ENCODE data around the gene ZNHIT2.

The ZNHIT2 gene

DNA sequence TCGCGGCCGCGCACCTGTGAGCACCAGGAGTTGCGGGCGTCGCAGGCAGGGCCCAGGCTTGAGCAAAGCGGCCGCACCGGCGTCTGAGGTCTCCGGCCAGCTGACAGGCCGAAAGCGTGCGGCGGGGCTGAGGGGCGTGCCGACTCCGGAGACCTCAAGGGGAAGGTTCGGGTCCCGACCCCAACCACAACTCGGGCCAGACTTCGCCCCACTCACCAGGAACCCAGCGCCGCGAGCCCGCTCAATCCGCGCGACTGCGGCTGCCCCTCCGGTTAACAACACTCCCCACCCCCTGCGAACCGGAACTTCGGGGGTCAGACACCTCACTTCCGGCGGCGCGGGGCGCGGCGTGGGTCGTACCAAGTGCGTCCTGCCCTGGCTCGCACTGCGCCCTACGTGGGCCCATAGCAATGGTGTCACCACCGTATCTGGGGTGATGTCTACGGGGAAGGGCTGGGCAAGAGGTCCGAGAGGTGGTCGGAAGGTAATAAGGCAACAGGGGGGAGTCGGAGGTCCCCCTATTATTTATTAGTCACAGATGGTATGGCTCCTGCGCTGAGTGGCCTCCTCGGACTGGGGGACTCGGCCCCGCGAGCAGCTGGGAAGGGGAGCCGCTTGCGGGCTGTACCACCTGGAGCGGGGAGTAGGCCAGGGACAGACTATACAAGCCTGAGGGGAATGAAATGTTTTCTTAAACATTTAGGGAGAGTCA is 16.9 kb upstream of the ZNHIT2 start, which contains the start of gene SYVN1:
TSS of gene SYVN1 (minus strand) at position 280 of the 712 bp plus-strand sequence. CDS start 918 bp downstream, outside the sequence.
- peak; percentile 90 for DNase-seq (ENCODE audit: low read depth)

DNA sequence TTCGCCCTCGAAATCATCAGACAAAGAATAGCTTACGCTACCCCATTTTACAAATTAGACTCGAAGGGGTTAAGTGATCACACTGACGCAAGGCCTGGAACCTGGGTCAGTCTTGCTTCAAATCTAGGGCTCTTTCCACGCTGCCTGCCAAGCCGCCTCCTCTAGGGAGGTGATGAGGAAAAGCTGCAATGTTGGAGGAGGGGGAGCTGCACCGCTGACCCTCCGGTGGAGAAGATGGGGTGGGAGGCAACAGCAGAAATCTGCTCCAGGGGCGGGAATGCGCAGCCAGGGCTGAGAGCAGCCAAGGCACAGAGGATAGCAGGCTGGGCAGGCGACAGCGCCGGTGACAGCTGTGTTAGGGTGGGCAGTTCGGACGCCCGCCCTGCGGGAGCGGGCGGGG is 16.2 kb upstream of the ZNHIT2 start:
- peak; percentile 21 for DNase-seq (ENCODE audit: low read depth)

DNA sequence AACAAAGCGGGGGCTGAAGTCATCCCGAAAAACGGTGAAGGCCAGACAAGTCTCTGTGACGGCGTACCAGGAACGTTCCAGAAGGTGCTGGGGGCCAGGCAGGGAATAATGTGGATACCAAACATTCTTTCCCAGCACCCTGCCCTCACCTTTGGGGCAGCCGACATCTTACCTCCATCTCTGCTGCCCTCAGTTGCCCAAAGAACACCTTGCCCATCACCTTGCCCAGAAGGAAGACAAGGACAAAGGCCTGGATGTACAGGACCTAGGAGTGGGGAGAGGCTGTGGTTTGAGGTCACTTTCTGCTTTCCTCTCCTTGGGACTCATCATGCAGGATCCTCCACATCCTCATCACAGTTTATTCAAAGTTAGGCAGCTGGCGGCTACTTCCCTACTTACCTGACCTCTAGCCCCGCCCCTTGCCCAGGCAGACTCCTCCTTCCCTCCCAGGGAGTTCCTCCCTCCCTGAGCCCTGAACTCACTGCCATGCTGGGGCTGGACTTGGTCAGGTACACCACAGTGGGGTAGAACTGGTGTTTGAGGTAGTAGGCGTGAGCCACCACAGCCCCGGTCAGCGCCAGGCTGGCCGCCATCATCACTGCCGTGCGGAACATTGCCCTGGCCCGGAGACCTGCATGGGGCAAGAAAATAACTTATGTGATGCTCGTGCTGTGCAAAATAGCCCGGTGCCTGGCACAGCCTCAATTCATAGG is 15.6 kb upstream of the ZNHIT2 start:
- peak; percentile 37 for DNase-seq (ENCODE audit: low read depth)

DNA sequence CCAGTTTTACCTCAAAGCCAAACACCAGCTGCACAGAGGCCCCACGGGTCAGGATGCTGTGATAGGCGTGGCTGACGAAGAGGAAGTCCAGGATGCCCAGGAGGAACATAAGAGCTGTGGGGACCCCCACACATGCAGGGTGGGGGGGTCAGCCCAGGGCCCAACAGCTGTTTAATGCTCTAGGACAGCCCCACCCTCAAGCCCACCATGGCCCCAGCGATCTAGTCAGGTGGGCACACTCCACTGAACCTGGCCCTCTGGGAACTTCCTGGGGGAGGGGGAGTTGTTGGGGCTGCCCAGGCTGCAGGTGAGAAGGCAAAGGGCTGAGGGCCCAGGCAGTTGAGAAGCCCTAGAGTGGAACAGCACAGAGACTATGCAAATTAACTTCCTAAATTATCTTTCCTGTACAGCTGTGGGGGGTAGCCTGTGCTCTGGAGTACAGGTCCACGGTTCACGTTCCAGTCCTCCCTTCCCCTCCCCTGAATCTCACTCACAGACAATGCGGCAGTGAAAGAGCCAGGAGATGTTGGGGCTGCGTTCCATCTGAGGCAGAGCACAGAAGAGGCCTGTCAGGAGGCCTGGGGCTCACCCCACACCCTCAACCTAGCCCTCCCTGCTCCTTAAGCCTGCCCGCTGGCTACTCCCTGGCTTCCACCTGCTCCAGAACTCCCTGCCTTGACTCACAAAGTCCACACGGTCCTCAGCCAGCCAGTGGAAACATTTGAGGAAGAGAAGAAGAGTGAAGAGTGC is 14.9 kb upstream of the ZNHIT2 start:
- no peak for DNase-seq (ENCODE audit: low read depth)

DNA sequence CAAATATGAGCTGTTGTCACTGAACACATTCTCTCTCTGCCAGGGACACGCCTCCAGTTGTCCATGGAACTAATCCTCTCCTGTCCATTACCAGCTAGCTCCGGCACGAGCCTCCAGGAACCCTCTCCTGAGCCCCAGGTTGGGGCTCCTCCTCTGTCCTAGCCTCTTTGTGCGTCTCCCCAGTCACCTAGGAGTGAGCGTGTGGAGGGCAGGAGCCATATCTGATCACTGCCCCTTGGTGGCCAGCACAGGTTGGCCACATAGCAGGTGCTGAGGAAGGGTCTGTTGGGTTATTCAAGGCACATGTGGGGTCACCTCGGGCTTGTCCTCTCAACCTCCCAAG is 14.4 kb upstream of the ZNHIT2 start:
- DNase-seq (ENCODE audit: low read depth), result no peak

DNA sequence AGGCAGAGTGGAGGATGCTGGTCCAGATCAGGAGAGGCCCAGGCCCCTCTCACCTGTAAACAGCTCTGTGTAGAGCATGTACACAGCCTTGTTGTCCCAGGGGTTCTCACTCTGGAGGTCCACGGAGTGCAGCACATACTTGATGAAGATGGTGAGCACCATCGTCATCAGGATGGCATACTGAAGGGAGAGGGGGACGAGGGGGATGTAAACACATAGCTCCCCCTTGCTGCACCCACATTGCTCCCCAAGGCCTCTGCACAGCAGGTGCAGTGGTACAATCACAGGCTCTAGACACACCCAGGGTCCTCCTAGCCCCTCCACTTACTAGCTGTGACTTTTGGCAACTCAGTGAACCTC is 13.9 kb upstream of the ZNHIT2 start:
- DNase-seq (ENCODE audit: low read depth), result no peak

DNA sequence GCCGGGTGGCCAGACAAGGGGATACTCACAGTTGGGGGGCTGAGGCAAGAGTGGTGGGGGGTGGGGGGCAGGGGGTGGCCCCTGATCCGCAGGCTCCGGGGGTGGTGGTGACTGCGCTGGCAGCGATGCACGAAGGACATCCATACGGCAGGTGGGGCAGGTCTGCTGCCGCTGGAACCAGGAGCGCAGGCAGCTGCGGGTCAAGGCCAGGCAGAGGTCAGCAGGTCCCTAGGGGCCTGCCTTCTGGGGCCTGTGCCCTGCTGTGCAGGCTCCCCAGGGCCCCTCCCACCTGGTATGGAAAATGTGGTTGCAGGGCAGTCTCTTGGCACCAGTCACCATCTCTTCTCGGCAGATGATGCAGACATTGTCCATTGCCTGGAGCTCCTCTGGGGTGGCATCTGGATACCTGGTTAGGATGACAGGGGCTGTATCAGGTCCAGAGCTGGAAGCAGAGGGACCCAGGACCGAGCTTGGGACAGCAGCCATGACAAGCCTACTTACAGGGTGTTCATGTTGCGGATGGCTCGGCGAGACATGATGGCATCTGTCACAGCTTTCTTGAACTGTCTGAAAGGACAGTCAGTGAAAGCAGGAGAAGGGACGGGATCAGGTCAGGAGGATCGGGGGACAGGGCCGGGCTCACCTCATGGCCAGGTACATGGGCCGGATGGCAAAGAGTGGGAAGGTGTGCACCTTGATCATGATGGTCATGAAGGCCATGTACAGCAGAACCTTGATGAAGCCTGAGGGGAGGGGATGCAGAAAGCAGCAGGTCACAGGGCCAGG is 13.3 kb upstream of the ZNHIT2 start:
- DNase-seq (ENCODE audit: low read depth), result no peak

DNA sequence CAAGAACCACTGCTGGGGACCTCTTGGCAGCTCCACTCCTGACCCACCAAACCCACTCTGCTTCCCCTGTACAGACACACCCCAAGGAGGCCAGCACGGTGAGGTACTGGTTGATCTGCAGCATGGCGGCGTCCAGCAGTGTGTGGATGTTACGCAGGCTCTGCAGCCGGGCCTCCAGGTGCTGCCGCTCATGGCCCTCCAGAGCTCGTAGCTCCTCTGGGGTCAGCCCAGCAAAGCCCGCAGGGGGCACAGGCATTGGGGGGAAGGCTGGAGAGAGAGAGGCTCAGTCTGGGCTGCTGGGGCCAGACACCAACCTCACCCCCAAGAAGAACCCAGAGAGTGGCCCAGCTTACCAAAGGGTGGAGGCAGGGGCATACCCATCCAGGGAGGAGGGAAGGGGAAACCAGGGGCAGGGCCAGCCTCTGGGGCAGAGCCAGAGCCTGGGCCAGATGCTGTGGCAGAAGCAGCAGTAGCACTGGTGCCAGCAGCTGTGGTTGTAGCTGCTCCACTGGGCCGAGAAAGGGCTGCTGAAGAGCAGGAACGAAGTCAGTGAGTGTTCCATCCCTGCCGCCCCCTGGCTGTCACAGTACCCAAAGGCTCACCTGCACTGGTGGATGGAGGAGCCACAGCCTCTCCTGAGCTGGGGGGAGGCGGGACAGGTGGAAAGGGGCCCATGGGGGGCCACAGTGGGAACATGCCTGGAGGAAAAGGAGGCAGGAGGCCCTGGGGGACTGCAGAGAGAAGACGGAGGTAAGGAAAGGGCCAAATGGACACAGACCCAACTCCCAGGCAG is 12.3 kb upstream of the ZNHIT2 start:
- no peak for DNase-seq (ENCODE audit: low read depth)

DNA sequence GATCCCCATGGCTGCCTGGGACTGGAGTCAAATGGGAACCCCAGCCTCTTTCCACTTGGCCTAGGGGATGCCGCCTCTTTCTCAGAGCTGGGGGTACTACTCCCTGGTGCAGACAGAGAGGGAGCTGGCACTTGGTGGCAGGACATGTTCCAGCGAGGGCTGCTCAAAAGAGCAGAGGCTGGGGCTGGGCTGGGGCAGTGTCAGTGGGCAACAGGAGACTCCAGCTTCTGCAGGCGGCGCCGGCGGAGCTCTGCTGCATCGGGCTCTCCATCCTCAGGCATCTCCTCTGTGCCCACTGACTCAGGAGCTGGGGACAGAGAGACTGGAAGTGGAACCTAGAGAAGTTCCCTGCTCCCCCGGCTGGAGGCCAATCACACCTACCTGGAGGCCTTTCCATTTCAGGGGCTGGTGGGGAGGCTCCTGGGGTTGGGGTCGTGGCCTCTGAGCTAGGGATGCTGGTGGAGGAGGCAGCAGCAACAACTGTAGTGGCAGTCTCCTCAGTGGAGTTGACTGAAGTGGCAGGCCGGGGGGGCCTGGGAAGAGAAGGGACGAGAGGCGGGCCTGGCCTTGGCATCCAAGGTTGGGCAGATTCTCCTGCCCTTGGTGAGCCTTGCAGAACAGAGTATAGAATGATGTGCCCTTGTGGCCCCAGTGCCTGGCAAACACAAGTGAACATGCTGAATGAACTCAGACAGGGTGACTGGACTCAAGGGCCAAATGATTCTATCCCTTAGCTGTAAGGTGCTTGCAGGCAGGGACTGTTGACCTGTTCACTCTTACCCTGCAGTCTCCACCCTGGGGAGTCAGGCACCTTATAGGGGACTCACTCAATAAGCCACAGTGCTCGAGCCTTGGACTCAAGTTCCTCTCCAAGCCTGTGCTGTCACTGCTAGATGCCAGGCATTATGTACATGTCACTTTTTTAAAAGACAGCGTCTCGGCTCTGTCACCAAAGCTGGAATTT is 11.0 kb upstream of the ZNHIT2 start:
- no peak for DNase-seq (ENCODE audit: low read depth)

DNA sequence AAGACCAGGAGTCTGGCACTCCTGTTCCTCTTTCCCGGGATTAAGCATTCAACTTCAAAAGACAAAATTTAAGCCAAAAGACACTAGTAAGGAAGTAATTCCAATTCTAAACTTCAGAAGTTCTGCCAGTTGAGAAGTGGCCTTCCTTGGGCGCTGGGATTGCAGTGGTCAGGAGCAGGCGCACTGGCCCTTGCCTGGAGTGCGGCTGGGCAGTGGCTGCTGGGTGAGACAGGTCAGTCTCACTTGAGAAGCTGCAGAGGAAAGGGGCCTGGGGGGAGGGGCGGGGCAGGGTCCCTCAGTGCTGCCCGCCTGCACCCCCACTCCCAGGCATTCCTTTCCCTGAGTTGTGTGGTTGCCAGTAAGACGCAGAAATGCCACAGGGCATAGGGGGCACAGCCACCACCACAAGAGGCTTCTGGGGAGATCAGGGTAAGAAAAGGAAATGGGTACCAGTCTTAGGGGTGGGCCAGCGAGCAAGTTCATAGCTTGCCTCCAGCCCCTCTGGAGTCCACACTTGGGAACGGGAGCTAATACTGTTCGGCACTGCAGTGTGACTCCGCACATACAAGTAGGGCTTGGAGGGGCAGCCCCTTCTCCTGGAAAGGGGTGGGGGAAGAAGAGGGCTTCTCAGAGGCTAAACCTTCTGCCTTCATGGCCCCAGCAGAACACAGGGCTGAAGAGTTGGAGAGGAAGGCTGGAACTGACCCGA is 10.1 kb upstream of the ZNHIT2 start:
- DNase-seq (ENCODE audit: low read depth), result no peak

DNA sequence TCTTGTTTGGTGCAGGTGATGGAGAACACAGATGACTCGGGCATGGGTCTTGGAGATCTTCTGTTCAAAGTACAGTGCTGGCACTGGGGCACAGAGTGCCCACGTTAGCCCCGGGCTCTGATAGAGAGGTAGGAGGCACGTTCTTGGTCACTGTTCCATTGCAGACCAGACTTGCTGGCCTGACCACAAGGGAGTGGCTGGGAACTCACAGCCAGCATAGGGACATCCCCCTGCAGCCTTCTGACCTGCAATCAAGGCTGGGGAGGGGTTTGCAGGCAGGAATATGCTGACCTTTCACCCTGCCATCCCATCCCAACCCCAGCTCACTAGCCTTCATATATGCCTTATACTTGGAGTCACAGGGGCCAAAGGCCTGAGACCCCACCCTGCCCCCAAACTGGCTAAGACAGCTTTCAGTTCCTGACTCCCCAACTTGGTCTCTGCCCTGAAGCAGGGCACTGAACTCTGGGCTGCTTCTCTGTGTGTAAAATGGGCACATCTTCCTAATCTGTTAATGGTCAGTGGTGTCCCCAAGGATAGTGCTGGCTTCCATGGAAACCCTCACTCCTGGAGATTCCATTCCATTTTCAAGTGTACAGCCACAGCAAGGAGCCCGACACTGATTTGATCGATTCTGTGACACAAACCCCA is 9.2 kb upstream of the ZNHIT2 start:
- DNase-seq (ENCODE audit: low read depth), result no peak

DNA sequence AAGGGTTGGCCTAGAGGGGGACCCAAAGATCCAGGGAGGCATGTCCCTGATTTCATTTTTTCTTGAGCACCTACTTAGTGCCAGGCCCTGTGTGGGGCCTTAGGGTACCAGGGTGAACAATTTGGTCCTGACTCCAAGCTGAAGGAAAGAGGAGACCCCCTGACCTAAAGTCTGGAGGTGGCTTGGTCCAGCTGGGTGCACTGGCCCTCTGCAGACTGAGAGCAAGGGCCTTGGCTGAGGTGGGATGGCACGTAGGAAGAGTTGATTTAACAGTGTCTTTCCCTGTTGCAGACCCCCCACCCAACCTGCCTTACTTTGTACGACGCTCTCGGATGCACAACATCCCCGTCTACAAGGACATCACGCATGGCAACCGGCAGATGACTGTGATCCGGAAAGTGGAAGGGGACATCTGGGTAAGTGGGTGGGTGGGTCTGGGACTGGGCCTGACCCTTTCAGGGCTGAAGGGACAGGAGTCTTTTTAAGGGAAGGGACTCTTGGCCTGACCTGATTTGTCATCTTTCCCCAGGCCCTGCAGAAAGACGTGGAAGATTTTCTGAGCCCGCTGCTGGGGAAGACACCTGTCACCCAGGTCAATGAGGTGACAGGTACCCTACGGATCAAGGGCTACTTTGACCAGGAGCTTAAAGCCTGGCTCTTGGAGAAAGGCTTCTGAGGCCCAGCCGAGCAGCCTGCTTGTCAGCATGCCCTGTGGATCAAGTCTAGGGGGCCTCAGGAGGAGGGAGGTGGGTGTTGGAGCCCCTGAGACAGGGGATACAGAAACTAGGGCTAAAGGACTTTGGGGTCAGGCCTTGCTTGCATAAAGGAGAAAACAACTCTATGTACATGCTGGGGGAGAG is 7.9 kb upstream of the ZNHIT2 start:
- DNase-seq (ENCODE audit: low read depth), result no peak

DNA sequence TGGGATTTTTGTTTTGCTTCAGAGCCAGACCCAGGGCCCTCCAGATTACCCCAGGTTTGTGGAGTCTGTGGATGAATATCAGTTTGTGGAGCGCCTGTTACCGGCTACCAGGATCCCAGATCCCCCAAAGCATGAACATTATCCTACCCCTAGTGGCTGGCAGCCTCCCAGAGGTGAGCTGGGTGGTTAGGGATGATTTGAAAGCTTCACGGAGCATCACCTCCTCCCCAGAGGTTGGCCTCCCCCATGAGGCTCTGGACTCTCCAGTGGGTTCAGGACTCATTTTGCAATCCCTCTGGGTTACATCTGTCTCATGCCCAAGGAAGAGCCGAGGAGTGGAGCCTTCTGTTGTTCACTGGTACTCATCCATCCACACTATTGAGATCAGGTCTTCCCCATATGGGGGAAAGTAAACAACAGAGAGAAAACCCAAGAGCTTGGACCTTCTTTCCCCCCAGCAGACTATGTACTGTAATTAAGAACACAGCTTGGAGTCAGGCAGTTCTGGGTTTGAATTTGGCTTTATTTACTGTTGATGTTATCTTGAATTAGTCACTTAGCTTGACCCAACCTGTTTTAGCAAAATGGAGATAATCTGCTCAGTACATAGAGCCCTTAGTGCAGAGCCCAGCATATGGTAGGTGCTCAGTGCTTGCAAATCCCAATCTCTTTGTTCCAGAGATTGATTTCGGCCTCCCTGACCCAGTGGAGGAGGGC is 7.1 kb upstream of the ZNHIT2 start:
- DNase-seq (ENCODE audit: low read depth), result no peak

DNA sequence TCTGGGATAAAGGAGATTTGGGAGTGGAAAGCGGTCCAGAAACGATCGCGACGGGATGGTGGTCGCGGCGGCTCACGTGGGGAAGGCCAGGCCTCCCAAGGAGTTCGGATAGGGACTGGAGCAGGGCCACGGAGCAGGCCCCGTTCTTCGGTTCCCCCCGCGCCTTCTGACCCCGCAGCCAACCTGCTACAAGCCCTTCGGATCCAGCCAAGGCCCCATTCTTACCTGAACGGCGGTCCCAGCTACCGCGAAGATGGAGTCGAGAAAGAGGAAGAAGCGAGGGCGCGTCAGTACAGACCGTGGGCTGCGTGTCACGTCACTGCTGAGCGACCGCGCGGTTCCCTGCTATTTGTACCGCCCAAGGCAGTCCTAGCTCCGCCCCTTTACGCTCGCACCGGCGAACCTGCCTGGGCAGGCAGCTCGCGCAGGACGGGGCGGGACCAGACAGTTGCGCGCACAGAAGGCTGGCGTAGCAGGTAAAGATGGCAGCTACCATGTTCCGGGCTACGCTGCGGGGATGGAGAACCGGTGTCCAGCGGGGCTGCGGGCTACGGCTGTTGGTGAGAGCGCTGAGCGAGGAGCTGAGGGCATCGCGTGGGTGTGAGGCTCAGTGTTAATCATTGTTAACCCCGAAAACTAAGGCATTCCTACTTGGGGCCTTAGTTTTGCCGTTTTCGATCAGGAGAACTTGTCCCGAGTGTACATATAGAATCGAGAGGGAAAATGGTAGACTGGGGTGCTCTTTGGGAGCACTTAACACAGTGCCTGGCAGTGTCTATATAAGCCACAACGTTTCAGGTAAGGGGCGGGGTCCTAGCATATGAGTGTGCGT is 4.6 kb upstream of the ZNHIT2 start, which contains the start of the genes FAU and MRPL49:
TSS of gene FAU (minus strand) at position 270 of the 832 bp plus-strand sequence. CDS start 321 bp downstream, outside the sequence.
TSS of gene MRPL49 (plus strand) at position 457 of the 832 bp plus-strand sequence. CDS start at position 483, 26 bp downstream.
- DNase-seq (ENCODE audit: low read depth), result peak; percentile 98

DNA sequence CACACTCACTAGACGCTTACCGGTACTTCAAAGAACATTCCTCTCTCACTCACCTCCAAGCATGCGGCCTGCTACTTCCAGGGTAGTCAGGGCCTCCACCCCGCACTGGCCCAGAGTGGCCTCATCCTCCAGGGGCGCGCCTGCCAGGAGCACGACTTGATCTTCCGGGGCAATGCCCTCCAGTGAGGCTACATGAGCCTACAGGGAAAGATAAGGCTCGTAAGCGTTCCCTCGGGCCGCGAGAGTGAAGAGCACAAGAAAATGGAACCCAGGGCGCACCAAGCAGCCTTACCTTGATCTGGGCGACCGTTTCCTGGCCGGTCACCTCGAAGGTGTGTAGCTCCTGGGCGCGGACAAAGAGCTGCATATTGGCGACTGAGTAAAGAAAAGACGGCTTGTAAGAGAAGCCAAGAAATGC is 4.0 kb upstream of the ZNHIT2 start:
- peak; percentile 39 for DNase-seq (ENCODE audit: low read depth)

DNA sequence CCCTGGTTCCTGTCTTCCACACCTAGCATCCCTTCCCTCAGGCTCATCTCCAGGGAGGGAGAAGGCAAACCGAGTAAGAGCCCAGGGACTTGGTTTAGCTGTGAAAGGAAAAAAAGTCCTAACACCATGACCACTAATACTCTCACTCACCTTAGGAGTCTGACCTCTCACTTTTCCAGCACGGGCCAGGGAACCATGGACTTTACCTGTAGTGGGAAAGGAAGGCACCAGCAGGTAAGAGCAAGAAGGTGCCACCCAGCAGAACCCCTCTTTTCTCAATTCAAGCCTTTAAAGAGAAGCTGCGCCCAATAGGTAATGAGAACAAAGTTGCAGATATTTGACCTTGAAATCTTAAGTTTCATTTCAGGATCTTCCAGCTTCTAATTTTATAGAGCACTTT is 3.3 kb upstream of the ZNHIT2 start:
- DNase-seq (ENCODE audit: low read depth), result no peak
